Fibroblast of peridontal ligament (primary cell): ENCODE data around the gene ATP1A3.
"Not testable (repeated sequence)": the region's sequence is repeated elsewhere in the genome, so short reads cannot be mapped to it uniquely, and the experiment has no call there.

Source experiments
- DNase-seq: peaks from one replicate; pipeline ENCODE4 v3.0.0-alpha.2; 2010; ENCODE audit errors: extremely low read depth

The ATP1A3 gene

GRCh38 chr19:41947091-41947490 lies 46.9 kb downstream of the ATP1A3 start:
- no peak for DNase-seq

- DNase-seq, result no peak
Measured at GRCh38 chr19:41945135-41945766, 48.8 kb downstream of the ATP1A3 start.

- no peak for DNase-seq
Measured at GRCh38 chr19:41944336-41944735, 49.7 kb downstream of the ATP1A3 start.

- no peak for DNase-seq
Measured at GRCh38 chr19:41941410-41942202, 52.4 kb downstream of the ATP1A3 start.

- DNase-seq, result no peak
Measured at GRCh38 chr19:41940731-41941409, 53.2 kb downstream of the ATP1A3 start.

- DNase-seq, result no peak
Measured at GRCh38 chr19:41939861-41940730, 53.9 kb downstream of the ATP1A3 start.

- not testable (repeated sequence) for DNase-seq
Measured at GRCh38 chr19:41939209-41939608, 54.8 kb downstream of the ATP1A3 start.

- no peak for DNase-seq
Measured at GRCh38 chr19:41937525-41938468, 56.2 kb downstream of the ATP1A3 start.

GRCh38 chr19:41936961-41937360 lies 57.1 kb downstream of the ATP1A3 start:
- DNase-seq, result no peak

- no peak for DNase-seq
Measured at GRCh38 chr19:41936416-41936850, 57.6 kb downstream of the ATP1A3 start.

- DNase-seq, result no peak
Measured at GRCh38 chr19:41935760-41936415, 58.1 kb downstream of the ATP1A3 start.

GRCh38 chr19:41934849-41935374 lies 59.1 kb downstream of the ATP1A3 start:
- peak; percentile 50 for DNase-seq

- no peak for DNase-seq
Measured at GRCh38 chr19:41933693-41934426, 60.2 kb downstream of the ATP1A3 start.

- no peak for DNase-seq
Measured at GRCh38 chr19:41932720-41933332, 61.2 kb downstream of the ATP1A3 start.

GRCh38 chr19:41932259-41932719 lies 61.7 kb downstream of the ATP1A3 start:
- no peak for DNase-seq

GRCh38 chr19:41930926-41931592 lies 63.0 kb downstream of the ATP1A3 start:
- no peak for DNase-seq

GRCh38 chr19:41930322-41930722 lies 63.7 kb downstream of the ATP1A3 start:
- DNase-seq, result no peak

GRCh38 chr19:41929536-41930071 lies 64.4 kb downstream of the ATP1A3 start:
- no peak for DNase-seq
